ENCODE results near the gene PPIL1.

The PPIL1 gene

DNA sequence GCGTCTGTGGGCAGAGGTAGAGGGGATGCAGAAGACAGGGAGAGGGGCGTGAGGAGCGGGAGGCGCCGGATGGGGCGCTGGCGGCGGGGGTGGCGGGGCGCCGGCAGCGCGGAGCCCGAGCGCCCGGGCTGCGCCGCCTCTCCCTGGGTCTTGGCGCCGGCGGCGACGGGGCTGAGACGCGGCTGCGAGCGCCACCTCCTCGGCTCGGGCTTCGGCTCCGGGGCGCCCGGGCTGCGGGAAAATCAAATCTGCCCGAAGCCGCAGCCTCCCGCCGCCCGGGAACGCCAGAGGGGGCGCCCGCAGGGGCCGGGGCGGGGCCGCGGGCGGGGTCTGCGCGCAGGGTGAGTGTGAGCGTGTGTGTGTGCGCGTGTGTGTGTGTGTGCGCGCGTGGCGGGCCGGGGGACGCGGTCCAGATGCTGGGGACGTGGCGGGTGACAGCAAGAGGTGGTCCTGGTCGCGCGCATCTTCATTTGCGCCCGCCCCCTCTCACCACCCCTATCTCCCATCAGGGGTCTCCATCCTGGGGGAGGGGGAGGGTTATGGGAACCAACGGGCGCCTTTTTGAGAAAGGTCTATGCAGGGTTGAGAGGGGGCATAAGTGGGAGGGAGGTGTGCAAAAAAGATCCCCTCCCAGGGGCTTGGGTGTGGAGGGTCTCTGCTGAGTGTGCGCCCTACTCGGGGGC lies 34.7 kb downstream of the PPIL1 start:
- no peaks in the 10 kb centered on the region for H3F3A ChIP-seq (ENCODE audit: insufficient read depth, low read length)
- no peak overlapping the region for H3K27ac ChIP-seq (ENCODE audit: low read depth, low read length, poor library complexity, severe bottlenecking)
- H4K20me1 ChIP-seq (ENCODE audit: insufficient read depth, low read length), result no peaks in the 10 kb centered on the region
- no peak overlapping the region; the same call in 1 of the 2 replicates for H3K9ac ChIP-seq (ENCODE audit: low read length)
- no peak for TF ChIP-seq EZH2 (IDR thresholded peaks at IDR 0.05; ENCODE audit: borderline replicate concordance, low read length)
- TF ChIP-seq, protein P1, sequence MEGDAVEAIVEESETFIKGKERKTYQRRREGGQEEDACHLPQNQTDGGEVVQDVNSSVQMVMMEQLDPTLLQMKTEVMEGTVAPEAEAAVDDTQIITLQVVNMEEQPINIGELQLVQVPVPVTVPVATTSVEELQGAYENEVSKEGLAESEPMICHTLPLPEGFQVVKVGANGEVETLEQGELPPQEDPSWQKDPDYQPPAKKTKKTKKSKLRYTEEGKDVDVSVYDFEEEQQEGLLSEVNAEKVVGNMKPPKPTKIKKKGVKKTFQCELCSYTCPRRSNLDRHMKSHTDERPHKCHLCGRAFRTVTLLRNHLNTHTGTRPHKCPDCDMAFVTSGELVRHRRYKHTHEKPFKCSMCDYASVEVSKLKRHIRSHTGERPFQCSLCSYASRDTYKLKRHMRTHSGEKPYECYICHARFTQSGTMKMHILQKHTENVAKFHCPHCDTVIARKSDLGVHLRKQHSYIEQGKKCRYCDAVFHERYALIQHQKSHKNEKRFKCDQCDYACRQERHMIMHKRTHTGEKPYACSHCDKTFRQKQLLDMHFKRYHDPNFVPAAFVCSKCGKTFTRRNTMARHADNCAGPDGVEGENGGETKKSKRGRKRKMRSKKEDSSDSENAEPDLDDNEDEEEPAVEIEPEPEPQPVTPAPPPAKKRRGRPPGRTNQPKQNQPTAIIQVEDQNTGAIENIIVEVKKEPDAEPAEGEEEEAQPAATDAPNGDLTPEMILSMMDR (IDR thresholded peaks at IDR 0.05; ENCODE audit: low read length), result peak; percentile 20; the same call in 1 of the 2 replicates
- H3K4me1 ChIP-seq (ENCODE audit: insufficient read depth, low read length, severe bottlenecking), result peaks cover 11% of the 10 kb centered on the region
- H3K4me3 ChIP-seq (ENCODE audit: low read depth, low read length, poor library complexity, severe bottlenecking), result peak overlapping the region; percentile 51
- peak overlapping the region; percentile 67 for H3K4me2 ChIP-seq (ENCODE audit: low read length)
- H3K27me3 ChIP-seq (ENCODE audit: insufficient read depth, low read length), result peaks cover 9% of the 10 kb centered on the region; the same call in 1 of the 2 replicates
- H2AFZ ChIP-seq (ENCODE audit: low read length), result no peak overlapping the region
- H3K36me3 ChIP-seq (ENCODE audit: insufficient read depth, low read length), result no peaks in the 10 kb centered on the region
- no peaks in the 10 kb centered on the region for H3K9me3 ChIP-seq (ENCODE audit: low read length)
- no peaks in the 10 kb centered on the region for H3K79me2 ChIP-seq (ENCODE audit: insufficient read depth, low read length)
- H3K9me2 ChIP-seq (ENCODE audit: low read depth, low read length), result no peaks in the 10 kb centered on the region

DNA sequence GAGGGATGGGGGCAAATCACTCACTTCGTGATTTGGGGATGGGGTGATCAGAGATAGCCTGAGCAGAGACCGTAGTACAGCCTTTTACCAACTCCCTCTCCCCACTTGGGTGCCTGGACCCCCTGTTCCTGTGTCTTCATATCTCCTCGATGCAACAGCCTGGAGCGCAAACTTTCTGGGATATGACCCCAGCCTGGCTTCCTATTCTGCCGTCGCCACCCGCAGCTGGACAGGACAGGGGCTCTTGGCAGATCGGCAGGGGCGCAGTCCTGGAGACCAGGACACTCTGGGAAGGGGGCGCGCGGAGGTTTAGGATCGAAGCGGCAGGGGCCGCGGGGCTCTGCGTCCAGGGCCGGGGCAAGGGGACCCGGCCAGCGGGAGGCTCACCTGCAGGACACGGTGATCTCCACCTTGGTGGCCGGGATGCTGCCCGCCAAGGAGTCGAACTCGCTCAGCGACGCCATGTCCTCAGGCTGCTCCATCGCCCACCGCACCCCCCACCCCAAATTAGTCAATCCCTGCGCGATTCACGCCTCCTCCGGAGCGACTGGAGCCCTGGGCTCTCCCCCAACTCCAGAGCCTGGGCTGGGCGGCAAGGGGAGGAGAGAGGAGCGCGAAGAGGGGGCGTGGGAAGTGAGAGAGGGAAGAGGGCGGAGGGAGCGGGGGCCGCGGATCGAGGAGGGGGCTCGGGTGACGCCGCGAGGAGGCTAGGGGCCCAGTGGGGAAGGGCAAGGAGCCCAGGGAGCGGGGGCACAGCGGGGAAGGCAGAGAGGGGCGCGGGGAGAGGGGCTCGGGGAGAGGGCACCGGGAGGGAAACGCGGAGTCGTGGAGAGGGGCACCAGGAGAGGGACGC lies 35.5 kb downstream of the PPIL1 start, which contains the start of gene CPNE5:
CPNE5 (minus strand) TSS at position 549 of the 853 bp plus-strand sequence; CDS start at position 482, 67 bp downstream.
- no peaks in the 10 kb centered on the region for H3K9me2 ChIP-seq (ENCODE audit: low read depth, low read length)
- no peaks in the 10 kb centered on the region for H3F3A ChIP-seq (ENCODE audit: insufficient read depth, low read length)
- H3K4me2 ChIP-seq (ENCODE audit: low read length), result peak within 1 kb of the TSS; percentile 67
- no peak within 1 kb of the TSS for H3K27ac ChIP-seq (ENCODE audit: low read depth, low read length, poor library complexity, severe bottlenecking)
- peaks cover 11% of the 10 kb centered on the region for H3K4me1 ChIP-seq (ENCODE audit: insufficient read depth, low read length, severe bottlenecking)
- H3K9me3 ChIP-seq (ENCODE audit: low read length), result no peaks in the 10 kb centered on the region
- H3K4me3 ChIP-seq (ENCODE audit: low read depth, low read length, poor library complexity, severe bottlenecking), result peak within 1 kb of the TSS; percentile 51
- no peaks in the 10 kb centered on the region for H4K20me1 ChIP-seq (ENCODE audit: insufficient read depth, low read length)
- H3K79me2 ChIP-seq (ENCODE audit: insufficient read depth, low read length), result no peaks in the 10 kb centered on the region
- peaks cover 9% of the 10 kb centered on the region; the same call in 1 of the 2 replicates for H3K27me3 ChIP-seq (ENCODE audit: insufficient read depth, low read length)
- no peak within 1 kb of the TSS; the same call in 1 of the 2 replicates for H3K9ac ChIP-seq (ENCODE audit: low read length)
- no peaks in the 10 kb centered on the region for H3K36me3 ChIP-seq (ENCODE audit: insufficient read depth, low read length)
- no peak within 1 kb of the TSS for H2AFZ ChIP-seq (ENCODE audit: low read length)
- TF ChIP-seq, protein P1 (IDR thresholded peaks at IDR 0.05; ENCODE audit: low read length), result no peak
- no peak for TF ChIP-seq EZH2 (IDR thresholded peaks at IDR 0.05; ENCODE audit: borderline replicate concordance, low read length)

DNA sequence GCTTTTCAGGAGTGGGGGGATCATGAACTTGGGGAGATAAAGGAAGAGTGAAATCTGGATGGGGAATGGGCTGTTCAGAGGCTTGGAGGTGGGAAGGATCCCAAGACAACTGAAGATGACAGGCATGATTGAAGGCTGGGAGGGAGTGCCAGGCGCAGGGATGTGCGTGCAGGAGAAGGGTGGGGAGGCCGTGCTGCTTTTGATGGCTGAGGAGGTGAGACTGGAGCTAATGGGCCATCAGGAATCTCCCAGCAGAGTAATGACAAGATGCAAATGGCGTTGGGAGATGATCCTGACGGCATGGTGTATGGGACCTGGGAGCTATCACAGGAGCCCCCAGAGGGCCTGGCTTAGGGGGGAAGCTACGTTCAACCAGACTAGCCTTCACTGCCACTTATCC lies 36.9 kb downstream of the PPIL1 start:
- Histone ChIP-seq H3K9me2 (ENCODE audit: low read depth, low read length) (no peaks in the 10 kb centered on the region), H3K79me2 (ENCODE audit: insufficient read depth, low read length) (no peaks in the 10 kb centered on the region), H3K36me3 (ENCODE audit: insufficient read depth, low read length) (no peaks in the 10 kb centered on the region; the same call in 1 of the 2 replicates), H3K4me1 (ENCODE audit: insufficient read depth, low read length, severe bottlenecking) (peaks cover 11% of the 10 kb centered on the region), H4K20me1 (ENCODE audit: insufficient read depth, low read length) (no peaks in the 10 kb centered on the region), H3F3A (ENCODE audit: insufficient read depth, low read length) (no peaks in the 10 kb centered on the region), H3K27me3 (ENCODE audit: insufficient read depth, low read length) (peaks cover 9% of the 10 kb centered on the region; the same call in 1 of the 2 replicates), H3K9ac (ENCODE audit: low read length) (no peak overlapping the region), H3K27ac (ENCODE audit: low read depth, low read length, poor library complexity, severe bottlenecking) (no peak overlapping the region), H3K4me2 (ENCODE audit: low read length) (no peak overlapping the region), H3K4me3 (ENCODE audit: low read depth, low read length, poor library complexity, severe bottlenecking) (no peak overlapping the region), H3K9me3 (ENCODE audit: low read length) (peaks cover 7% of the 10 kb centered on the region), H2AFZ (ENCODE audit: low read length) (no peak overlapping the region)
- no peak for TF ChIP-seq EZH2 (IDR thresholded peaks at IDR 0.05; ENCODE audit: borderline replicate concordance, low read length)
- TF ChIP-seq, protein P1 (IDR thresholded peaks at IDR 0.05; ENCODE audit: low read length), result no peak
